ENCODE data around the gene CLIC2. TPM values are rescaled to one million over a fixed set of nuclear protein-coding genes. Genes with fewer than 3 reads are reported as not detected.

The CLIC2 gene
- total RNA-seq, 3 donors from 2014 or later (not counting 1 experiment from before 2014, with no cell fraction given): 0.20 to 2.2 (median 0.75) TPM

DNA sequence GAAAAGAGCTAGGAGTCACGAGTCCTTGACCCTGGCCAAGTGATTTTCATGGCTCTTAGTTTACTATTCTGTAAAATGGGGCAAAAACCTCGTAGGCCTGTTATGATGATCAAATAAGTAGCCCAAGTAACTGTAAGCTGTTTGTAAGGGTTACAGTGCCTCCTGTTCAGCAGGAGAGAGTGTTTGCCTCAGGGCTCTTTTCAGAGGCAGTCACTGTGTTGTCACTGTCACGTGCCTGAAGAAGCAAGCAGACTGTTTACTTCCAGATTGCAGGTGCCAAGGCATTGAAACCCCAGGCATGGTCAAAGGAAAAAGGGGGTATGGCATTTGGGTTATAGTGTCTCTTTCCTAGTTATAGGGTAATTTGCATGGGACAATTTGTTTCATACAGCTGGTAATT, 74.7 kb downstream of the CLIC2 start:
- Mint-ChIP-seq H3K9me3 (no peaks in the 10 kb centered on the region), H3K4me1 (peaks cover 6 to 30% of the 10 kb centered on the region in 2 donors), H3K4me3 (no peak overlapping the region), H3K27ac (no peak overlapping the region), H3K36me3 (no peaks in the 10 kb centered on the region), H3K27me3 (ENCODE audit: low read depth in 2 of 2) (no peaks in the 10 kb centered on the region)
- intact Hi-C loops (cut with micrococcal nuclease): no loop called here
- Histone ChIP-seq H3K4me1 (ENCODE audit: control insufficient read depth, insufficient read depth, low read length) (peaks cover 5% of the 10 kb centered on the region), H3K4me3 (ENCODE audit: low read length) (no peak overlapping the region), H3K27ac (ENCODE audit: low read length) (no peak overlapping the region), H3K9me3 (ENCODE audit: control insufficient read depth, insufficient read depth, low read length) (no peaks in the 10 kb centered on the region), H3K36me3 (ENCODE audit: control insufficient read depth, insufficient read depth, low read length) (no peaks in the 10 kb centered on the region), H3K27me3 (ENCODE audit: control insufficient read depth, insufficient read depth, low read length) (no peaks in the 10 kb centered on the region)
- 95% methylated on average over 3 of the region's 3 CpGs for WGBS (ENCODE audit: insufficient coverage)
- DNase-seq (no peak), ATAC-seq (no peak)
- TF ChIP-seq, protein P1, sequence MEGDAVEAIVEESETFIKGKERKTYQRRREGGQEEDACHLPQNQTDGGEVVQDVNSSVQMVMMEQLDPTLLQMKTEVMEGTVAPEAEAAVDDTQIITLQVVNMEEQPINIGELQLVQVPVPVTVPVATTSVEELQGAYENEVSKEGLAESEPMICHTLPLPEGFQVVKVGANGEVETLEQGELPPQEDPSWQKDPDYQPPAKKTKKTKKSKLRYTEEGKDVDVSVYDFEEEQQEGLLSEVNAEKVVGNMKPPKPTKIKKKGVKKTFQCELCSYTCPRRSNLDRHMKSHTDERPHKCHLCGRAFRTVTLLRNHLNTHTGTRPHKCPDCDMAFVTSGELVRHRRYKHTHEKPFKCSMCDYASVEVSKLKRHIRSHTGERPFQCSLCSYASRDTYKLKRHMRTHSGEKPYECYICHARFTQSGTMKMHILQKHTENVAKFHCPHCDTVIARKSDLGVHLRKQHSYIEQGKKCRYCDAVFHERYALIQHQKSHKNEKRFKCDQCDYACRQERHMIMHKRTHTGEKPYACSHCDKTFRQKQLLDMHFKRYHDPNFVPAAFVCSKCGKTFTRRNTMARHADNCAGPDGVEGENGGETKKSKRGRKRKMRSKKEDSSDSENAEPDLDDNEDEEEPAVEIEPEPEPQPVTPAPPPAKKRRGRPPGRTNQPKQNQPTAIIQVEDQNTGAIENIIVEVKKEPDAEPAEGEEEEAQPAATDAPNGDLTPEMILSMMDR (IDR thresholded peaks at IDR 0.05): no peak

DNA sequence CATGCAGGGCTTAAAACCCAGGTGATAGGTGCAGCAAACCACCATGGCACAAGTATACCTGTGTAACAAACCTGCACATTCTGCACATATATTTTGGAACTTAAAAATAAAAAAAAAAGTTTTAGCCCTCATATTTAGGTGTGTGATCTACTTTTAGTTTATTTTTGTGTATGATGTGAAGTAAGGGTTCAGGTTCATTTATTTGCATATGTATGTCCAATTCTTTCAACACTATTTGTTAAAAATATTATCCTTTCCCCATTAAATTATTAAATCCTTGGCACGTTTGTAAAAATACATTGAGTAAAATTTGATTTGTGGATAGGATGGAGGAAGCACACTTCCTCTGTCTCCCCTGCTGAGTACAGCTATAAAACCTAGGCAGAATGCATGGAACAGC, 83.0 kb downstream of the CLIC2 start:
- no peak for ATAC-seq
- no peak for DNase-seq
- Mint-ChIP-seq H3K4me3 (no peak overlapping the region), H3K4me1 (peaks cover 0 to 18% of the 10 kb centered on the region in 2 donors), H3K36me3 (no peaks in the 10 kb centered on the region), H3K27me3 (ENCODE audit: low read depth in 2 of 2) (no peaks in the 10 kb centered on the region), H3K9me3 (no peaks in the 10 kb centered on the region), H3K27ac (no peak overlapping the region)
- no peaks in the 10 kb centered on the region for H3K4me1 ChIP-seq (ENCODE audit: control insufficient read depth, insufficient read depth, low read length)
- intact Hi-C loops (cut with micrococcal nuclease): no loop called here
- no peaks in the 10 kb centered on the region for H3K9me3 ChIP-seq (ENCODE audit: control insufficient read depth, insufficient read depth, low read length)
- H3K27me3 ChIP-seq (ENCODE audit: control insufficient read depth, insufficient read depth, low read length): no peaks in the 10 kb centered on the region
- no peak overlapping the region for H3K27ac ChIP-seq (ENCODE audit: low read length)
- WGBS (ENCODE audit: insufficient coverage): no CpG with 5 or more reads among the region's 1 CpG
- no peak overlapping the region for H3K4me3 ChIP-seq (ENCODE audit: low read length)
- TF ChIP-seq, protein P1 (IDR thresholded peaks at IDR 0.05): no peak
- no peaks in the 10 kb centered on the region for H3K36me3 ChIP-seq (ENCODE audit: control insufficient read depth, insufficient read depth, low read length)

GRCh38 chrX:155247497-155247896, 86.9 kb downstream of the CLIC2 start:
- Histone ChIP-seq H3K4me1 (ENCODE audit: control insufficient read depth, insufficient read depth, low read length) (no peaks in the 10 kb centered on the region), H3K27ac (ENCODE audit: low read length) (no peak overlapping the region), H3K9me3 (ENCODE audit: control insufficient read depth, insufficient read depth, low read length) (no peaks in the 10 kb centered on the region), H3K4me3 (ENCODE audit: low read length) (no peak overlapping the region), H3K36me3 (ENCODE audit: control insufficient read depth, insufficient read depth, low read length) (no peaks in the 10 kb centered on the region), H3K27me3 (ENCODE audit: control insufficient read depth, insufficient read depth, low read length) (no peaks in the 10 kb centered on the region)
- WGBS (ENCODE audit: insufficient coverage): 86% methylated on average over 4 of the region's 4 CpGs
- intact Hi-C loops (cut with micrococcal nuclease): no loop called here
- Mint-ChIP-seq H3K27me3 (ENCODE audit: low read depth in 2 of 2) (no peaks in the 10 kb centered on the region), H3K27ac (no peak overlapping the region), H3K4me3 (no peak overlapping the region), H3K36me3 (no peaks in the 10 kb centered on the region), H3K4me1 (peaks cover 0 to 13% of the 10 kb centered on the region in 2 donors), H3K9me3 (no peaks in the 10 kb centered on the region)
- DNase-seq (no peak), ATAC-seq (no peak)
- TF ChIP-seq, protein P1 (IDR thresholded peaks at IDR 0.05): no peak

GRCh38 chrX:155246748-155247147, 87.7 kb downstream of the CLIC2 start:
- H3K9me3 Mint-ChIP-seq: no peaks in the 10 kb centered on the region
- Histone ChIP-seq H3K4me1 (ENCODE audit: control insufficient read depth, insufficient read depth, low read length) (no peaks in the 10 kb centered on the region), H3K4me3 (ENCODE audit: low read length) (no peak overlapping the region), H3K27ac (ENCODE audit: low read length) (no peak overlapping the region), H3K9me3 (ENCODE audit: control insufficient read depth, insufficient read depth, low read length) (no peaks in the 10 kb centered on the region), H3K27me3 (ENCODE audit: control insufficient read depth, insufficient read depth, low read length) (no peaks in the 10 kb centered on the region), H3K36me3 (ENCODE audit: control insufficient read depth, insufficient read depth, low read length) (no peaks in the 10 kb centered on the region)
- TF ChIP-seq, protein P1 (IDR thresholded peaks at IDR 0.05): no peak
- no peak overlapping the region for H3K4me3 Mint-ChIP-seq
- DNase-seq (no peak), ATAC-seq (no peak)
- WGBS (ENCODE audit: insufficient coverage): 100% methylated on average over 1 of the region's 1 CpG
- H3K27me3 Mint-ChIP-seq (ENCODE audit: low read depth in 2 of 2): no peaks in the 10 kb centered on the region
- H3K27ac Mint-ChIP-seq: peak overlapping the region in 1 of 2 donors; percentile 39
- no peaks in the 10 kb centered on the region for H3K36me3 Mint-ChIP-seq
- H3K4me1 Mint-ChIP-seq: peaks cover 0 to 13% of the 10 kb centered on the region in 2 donors
- intact Hi-C loops (cut with micrococcal nuclease): no loop called here

Data from natural killer cell (primary cell).